SU-DHL-6 (cell line): Measurements from ENCODE around the gene COL4A1.

Experiments
- CTCF ChIP-seq: fragments of 200-600 bp; sonication (generic); IDR thresholded peaks from one replicate; pipeline ENCODE4 v1.5.1; 2017; ENCODE audit warnings: antibody characterized with exemption, mild to moderate bottlenecking, low read length, moderate library complexity; ENCODE audit not compliant: insufficient read depth, poor library complexity, severe bottlenecking
- EZH2phosphoT487 ChIP-seq: fragments of 200-600 bp; sonication (generic), shearing (Covaris generic); conservative IDR thresholded peaks from 2 replicates; pipeline ENCODE4 v1.6.1; 2018; ENCODE audit warnings: mild to moderate bottlenecking, antibody characterized with exemption, low read length, moderate library complexity, mixed read lengths

GRCh38 chr13:110266431-110266809, 40.5 kb downstream of the COL4A1 start:
- TF ChIP-seq EZH2phosphoT487 = no peak
- no peak for TF ChIP-seq CTCF
